ENCODE measurements around the gene ENOX2.

DNA sequence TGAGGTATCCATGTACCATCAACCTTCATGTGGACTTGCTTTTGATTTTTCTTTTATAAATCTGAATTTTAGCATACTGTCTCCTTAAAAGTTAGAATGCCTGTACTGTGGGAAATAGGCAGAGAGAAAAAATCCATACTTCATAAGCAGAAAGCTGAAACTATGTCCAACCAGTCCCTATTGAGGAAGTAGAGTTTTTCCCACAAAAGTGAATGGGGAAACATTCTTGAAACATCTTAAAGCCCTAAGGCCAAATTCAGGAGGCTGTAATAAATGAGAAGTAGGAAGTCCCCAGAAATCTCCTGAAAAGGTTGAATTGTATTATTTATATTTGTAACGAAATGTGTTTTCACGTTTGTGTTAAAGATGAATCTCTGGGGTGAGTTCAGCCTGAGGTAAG, 56.3 kb downstream of the ENOX2 start:
- TF ChIP-seq POLR2AphosphoS5 (IDR thresholded peaks at IDR 0.05; ENCODE audit: low read depth, low read length) (no peak), GABPA (IDR thresholded peaks at IDR 0.05; ENCODE audit: low read depth, low read length) (no peak), GABPA (CRISPR knock-in tag; IDR thresholded peaks at IDR 0.05; ENCODE audit: low read depth) (no peak), FOSL2 (CRISPR knock-in tag; IDR thresholded peaks at IDR 0.05) (no peak), NFRKB (IDR thresholded peaks at IDR 0.05) (no peak)
- TF ChIP-seq, protein P1, sequence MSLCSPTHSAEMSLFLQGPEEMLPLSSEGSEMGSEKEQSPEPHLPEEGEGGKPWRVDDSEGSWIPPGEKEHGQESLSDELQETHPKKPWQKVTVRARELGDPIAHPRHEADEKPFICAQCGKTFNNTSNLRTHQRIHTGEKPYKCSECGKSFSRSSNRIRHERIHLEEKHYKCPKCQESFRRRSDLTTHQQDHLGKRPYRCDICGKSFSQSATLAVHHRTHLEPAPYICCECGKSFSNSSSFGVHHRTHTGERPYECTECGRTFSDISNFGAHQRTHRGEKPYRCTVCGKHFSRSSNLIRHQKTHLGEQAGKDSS (CRISPR knock-in tag; IDR thresholded peaks at IDR 0.05; ENCODE audit: borderline replicate concordance, low read depth), result no peak
- TF ChIP-seq, protein P2, sequence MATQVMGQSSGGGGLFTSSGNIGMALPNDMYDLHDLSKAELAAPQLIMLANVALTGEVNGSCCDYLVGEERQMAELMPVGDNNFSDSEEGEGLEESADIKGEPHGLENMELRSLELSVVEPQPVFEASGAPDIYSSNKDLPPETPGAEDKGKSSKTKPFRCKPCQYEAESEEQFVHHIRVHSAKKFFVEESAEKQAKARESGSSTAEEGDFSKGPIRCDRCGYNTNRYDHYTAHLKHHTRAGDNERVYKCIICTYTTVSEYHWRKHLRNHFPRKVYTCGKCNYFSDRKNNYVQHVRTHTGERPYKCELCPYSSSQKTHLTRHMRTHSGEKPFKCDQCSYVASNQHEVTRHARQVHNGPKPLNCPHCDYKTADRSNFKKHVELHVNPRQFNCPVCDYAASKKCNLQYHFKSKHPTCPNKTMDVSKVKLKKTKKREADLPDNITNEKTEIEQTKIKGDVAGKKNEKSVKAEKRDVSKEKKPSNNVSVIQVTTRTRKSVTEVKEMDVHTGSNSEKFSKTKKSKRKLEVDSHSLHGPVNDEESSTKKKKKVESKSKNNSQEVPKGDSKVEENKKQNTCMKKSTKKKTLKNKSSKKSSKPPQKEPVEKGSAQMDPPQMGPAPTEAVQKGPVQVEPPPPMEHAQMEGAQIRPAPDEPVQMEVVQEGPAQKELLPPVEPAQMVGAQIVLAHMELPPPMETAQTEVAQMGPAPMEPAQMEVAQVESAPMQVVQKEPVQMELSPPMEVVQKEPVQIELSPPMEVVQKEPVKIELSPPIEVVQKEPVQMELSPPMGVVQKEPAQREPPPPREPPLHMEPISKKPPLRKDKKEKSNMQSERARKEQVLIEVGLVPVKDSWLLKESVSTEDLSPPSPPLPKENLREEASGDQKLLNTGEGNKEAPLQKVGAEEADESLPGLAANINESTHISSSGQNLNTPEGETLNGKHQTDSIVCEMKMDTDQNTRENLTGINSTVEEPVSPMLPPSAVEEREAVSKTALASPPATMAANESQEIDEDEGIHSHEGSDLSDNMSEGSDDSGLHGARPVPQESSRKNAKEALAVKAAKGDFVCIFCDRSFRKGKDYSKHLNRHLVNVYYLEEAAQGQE (IDR thresholded peaks at IDR 0.05; ENCODE audit: borderline replicate concordance in 1 of 2, low read depth in 1 of 2, low read length in 2 of 2), result no peak

Measured in HepG2 (cell line).